ENCODE results near the gene ZNF33B.
"Not testable (repeated sequence)": the region's sequence is repeated elsewhere in the genome, so short reads cannot be mapped to it uniquely, and the experiment has no call there.

ZNF33B gene

GRCh38 chr10:42609872-42610271 is 28.5 kb downstream of the ZNF33B start:
- DNase-seq = no peak

DNA sequence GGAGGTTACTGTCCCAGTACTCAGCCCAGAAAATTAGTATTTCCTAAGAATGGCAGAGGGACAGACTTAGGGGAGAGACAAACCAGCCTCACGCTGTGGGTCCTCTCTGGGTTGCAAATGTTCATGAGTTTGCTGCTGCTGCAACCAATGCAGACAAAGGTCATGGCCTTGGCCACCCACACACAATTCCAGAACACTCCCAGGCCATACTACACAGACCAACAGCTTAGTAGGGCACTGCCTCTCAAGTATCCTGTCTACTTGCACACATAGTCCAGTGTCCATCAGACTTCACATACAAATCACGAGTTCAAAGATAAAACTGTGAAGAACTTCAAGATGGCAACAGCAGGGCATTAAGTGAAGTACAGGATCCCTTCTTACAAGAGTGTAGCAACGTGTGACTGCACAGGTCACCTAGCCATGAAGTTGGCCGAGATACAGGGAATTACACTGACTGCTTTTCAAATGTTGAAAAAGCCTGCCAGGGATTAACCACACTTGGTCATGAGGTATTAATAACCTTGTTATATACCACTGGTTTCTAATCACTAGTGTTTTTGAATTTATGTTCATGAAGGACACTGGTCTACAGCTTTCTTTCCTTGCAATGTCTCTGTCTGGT is 40.0 kb downstream of the ZNF33B start:
- no peak for DNase-seq

DNA sequence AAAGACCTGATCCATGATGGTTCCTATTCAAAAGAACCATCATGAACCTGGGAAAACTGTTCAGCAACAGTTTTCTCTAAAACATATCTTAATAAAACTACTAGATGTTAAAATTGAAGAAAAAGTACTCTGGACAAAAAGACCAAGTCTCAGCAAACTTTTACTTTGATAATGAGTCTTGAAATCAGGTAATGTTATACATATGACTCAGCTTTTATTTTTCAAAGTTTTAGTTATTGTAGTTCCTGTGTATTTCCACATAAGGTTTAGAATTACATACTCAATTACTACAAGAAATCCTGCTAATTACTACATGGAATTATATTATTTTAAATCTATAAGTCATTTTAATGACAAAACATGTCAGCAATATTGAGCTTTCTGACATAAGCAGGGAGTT is 42.2 kb downstream of the ZNF33B start:
- no peak for DNase-seq

- no peak for DNase-seq
Observed at GRCh38 chr10:42594246-42594650, 44.1 kb downstream of the ZNF33B start.

- no peak for DNase-seq
Observed at GRCh38 chr10:42593284-42593683, 45.1 kb downstream of the ZNF33B start.

GRCh38 chr10:42583828-42584227 is 54.5 kb downstream of the ZNF33B start:
- no peak for DNase-seq

DNA sequence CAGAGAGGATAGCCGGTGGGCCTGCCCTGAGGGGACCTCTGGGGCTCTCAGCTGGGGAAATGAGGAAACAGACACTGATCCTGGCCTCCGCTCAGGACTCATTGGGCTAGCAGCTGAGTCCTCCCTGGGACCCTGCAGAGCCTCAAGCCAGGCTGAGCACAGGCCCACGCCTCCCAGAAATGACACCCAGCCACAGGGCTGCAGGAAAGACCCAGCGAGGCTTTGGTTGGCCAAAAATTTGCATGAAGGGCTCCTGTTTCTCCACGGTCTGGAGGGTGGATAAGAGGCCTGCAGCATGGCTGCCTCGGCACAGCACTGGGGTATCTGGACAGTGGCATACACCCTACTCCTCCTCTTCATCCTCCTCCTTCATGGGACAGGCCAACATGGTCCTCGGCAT is 60.4 kb downstream of the ZNF33B start:
- DNase-seq = no peak

DNA sequence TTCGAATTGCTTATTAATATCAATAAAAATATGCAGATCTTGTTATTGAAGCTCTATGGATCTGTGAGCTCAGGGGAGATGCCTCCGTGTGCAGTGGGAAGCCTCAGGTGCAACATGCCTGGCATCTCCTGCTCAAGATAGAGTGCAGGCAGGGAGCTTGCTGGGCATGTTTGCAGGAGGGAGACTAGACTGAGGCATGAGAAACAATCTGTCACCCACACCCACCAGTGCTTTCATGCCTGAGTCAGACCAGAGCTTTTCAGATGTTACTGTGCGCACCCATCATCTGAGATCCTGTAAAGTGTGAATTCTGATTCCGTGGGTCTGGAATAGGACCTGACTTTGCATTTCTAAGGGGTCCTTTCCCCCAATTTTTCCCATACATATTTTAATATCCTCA is 62.0 kb downstream of the ZNF33B start:
- DNase-seq = no peak

GRCh38 chr10:42574336-42574735 is 64.0 kb downstream of the ZNF33B start:
- no peak for DNase-seq

GRCh38 chr10:42556931-42557330 is 81.4 kb downstream of the ZNF33B start:
- DNase-seq = no peak

DNA sequence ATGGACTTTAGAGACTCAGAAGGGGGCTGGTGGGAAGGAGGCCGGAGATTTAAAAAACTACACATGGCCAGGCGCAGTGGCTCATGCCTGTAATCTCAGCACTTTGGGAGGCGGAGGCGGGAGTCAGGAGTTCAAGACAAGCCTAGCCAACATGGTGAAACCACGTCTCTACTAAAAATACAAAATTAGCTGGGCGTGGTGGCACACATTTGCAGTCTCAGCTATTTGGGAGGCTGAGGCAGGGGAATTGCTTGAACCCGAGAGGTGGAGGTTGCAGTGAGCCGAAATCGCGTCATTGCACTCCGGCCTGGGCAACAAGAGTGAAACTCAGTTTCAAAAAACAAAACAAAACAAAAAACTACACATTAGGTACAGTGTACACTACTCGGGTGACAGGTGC is 84.8 kb downstream of the ZNF33B start:
- DNase-seq = not testable (repeated sequence)

DNA sequence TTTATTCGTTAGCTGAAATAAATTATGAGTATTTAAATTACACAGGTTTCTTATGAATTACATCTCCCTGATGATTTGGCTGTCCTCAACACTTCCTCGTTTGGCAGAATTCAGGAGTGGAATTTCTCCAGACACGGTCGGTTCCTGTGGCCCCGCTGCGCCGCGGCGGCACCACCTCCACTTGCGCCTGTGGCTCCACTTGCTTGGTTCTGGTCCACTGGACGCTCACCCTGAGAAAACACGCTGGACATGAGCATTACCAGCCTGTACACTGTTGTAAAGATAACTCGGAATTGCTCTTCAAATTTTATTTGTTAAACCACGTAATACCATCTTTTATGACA is 85.3 kb downstream of the ZNF33B start:
- DNase-seq = no peak

GRCh38 chr10:42552188-42553063 is 85.9 kb downstream of the ZNF33B start:
- DNase-seq = peak; percentile 94

- DNase-seq = no peak
Observed at GRCh38 chr10:42551582-42552187, 86.7 kb downstream of the ZNF33B start.

DNA sequence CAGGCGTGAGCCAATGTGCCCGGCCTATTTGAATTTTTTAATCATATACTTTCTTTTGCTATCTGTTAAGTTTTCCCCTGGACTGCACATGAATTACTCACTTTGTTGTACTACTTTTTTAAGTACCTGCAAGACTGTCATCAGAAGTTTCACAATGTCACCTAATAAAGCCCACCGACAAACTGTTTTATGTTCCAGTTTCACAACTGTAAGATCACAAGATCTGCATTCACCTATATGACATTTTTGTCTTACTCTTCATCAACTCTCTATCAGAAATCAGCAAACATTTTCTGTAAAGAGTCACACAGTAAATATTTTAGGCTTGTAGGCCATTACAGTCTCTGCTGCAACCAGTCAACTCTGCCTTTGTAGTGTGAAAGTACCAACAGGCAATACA is 88.5 kb downstream of the ZNF33B start:
- DNase-seq = no peak

GRCh38 chr10:42548254-42548653 is 90.1 kb downstream of the ZNF33B start:
- no peak for DNase-seq

DNA sequence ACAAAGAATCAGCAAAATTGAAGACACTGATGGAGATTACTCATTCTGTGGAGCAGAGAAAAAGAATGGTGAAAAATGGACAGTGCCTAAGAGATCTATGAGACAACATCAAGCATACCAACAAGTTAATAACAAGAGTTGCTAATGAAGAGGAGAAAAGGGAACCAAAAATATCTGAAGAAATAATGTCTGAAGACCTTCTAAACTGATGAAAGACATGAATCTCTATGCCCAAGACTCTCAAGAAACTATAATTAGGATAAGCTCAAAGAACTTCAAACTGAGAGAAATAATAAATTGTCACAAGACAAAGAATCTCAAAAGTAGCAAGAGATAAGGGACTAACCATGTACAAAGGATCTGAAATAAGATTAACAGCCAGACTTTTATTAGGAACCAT is 93.4 kb downstream of the ZNF33B start:
- DNase-seq = no peak

- DNase-seq = no peak
Observed at GRCh38 chr10:42543840-42544372, 94.5 kb downstream of the ZNF33B start.

Measured in activated T-cell treated with anti-CD3 and anti-CD28 coated beads, Interleukin-2, amount 50 U/mL, for 1 hour (primary cell).